GM21390 (cell line): ENCODE data around the gene CCDC88B.

Source experiments
- ATAC-seq: cut with Tn5 transposase; IDR thresholded peaks from one replicate; pipeline ENCODE4 v1.9.1; 2021; ENCODE audit not compliant: unreplicated experiment

CCDC88B gene

GRCh38 chr11:64382047-64382446 is 42.0 kb downstream of the CCDC88B start:
- ATAC-seq = no peak

GRCh38 chr11:64382586-64382985 is 42.6 kb downstream of the CCDC88B start:
- no peak for ATAC-seq

- ATAC-seq = no peak
Measured at GRCh38 chr11:64383580-64383979, 43.6 kb downstream of the CCDC88B start.

GRCh38 chr11:64384028-64384737 is 44.2 kb downstream of the CCDC88B start:
- ATAC-seq = no peak

- no peak for ATAC-seq
Measured at GRCh38 chr11:64384981-64385944, 45.3 kb downstream of the CCDC88B start.

- no peak for ATAC-seq
Measured at GRCh38 chr11:64385945-64386704, 46.1 kb downstream of the CCDC88B start.

- ATAC-seq = no peak
Measured at GRCh38 chr11:64387916-64388315, 47.9 kb downstream of the CCDC88B start.

- no peak for ATAC-seq
Measured at GRCh38 chr11:64388894-64389293, 48.9 kb downstream of the CCDC88B start.

GRCh38 chr11:64389851-64390250 is 49.8 kb downstream of the CCDC88B start:
- ATAC-seq = no peak

- ATAC-seq = no peak
Measured at GRCh38 chr11:64390558-64390957, 50.6 kb downstream of the CCDC88B start.

GRCh38 chr11:64391839-64392238 is 51.8 kb downstream of the CCDC88B start:
- no peak for ATAC-seq

GRCh38 chr11:64395545-64396078 is 55.6 kb downstream of the CCDC88B start:
- ATAC-seq = no peak

GRCh38 chr11:64396079-64396591 is 56.1 kb downstream of the CCDC88B start:
- no peak for ATAC-seq

- ATAC-seq = no peak
Measured at GRCh38 chr11:64400102-64400501, 60.1 kb downstream of the CCDC88B start.

- no peak for ATAC-seq
Measured at GRCh38 chr11:64400667-64401066, 60.7 kb downstream of the CCDC88B start.

GRCh38 chr11:64401775-64402174 is 61.8 kb downstream of the CCDC88B start:
- ATAC-seq = no peak

GRCh38 chr11:64403106-64403505 is 63.1 kb downstream of the CCDC88B start:
- no peak for ATAC-seq

GRCh38 chr11:64406221-64406946 is 66.4 kb downstream of the CCDC88B start:
- ATAC-seq = no peak
